HG02678 (cell line): ENCODE results near the gene ANKS1A.

ENCODE experiments used
- ATAC-seq: cut with Tn5 transposase; IDR thresholded peaks from one replicate; pipeline ENCODE4 v1.9.1; 2021; ENCODE audit warnings: mild to moderate bottlenecking, moderate library complexity; ENCODE audit not compliant: unreplicated experiment

The ANKS1A gene

DNA sequence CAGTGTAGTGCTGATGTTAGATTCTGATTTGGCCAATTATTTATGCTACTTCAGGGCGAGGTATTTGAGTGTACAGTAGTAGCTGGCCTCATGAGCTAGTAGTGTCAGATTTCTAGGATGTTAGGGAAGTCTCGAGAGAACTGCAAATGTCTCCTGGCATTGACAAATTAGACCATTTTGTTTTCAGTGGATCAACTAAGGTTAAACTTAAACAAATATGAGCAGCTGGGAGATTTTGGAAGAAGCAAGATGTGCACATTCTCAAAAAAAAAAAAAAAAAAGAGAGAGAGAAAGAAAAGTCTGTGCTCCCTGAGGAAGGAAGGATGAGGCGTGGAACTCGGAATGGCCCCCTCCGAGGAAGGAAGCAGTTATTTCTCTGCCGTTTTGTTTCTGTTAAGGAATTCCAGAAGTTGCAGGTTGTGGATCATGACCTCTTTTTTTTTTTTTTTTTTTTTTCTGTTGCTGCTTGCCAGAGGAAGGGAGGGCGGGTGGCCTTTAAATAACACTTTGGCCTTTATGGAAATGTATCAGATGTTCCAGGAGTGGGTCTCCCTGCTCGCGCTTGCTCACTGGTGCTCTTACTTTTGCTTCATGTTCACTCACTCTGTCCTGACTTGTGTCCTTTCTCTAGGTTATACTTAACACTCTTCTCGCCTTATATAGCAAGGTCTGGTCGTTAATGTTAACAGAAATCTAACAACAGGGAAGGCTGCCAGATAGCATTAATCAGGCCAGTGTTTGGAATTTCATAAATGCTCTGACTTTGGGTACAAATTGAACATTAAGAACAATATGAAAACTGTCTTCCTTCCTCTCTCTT, 127.7 kb downstream of the ANKS1A start:
- ATAC-seq, result no peak

DNA sequence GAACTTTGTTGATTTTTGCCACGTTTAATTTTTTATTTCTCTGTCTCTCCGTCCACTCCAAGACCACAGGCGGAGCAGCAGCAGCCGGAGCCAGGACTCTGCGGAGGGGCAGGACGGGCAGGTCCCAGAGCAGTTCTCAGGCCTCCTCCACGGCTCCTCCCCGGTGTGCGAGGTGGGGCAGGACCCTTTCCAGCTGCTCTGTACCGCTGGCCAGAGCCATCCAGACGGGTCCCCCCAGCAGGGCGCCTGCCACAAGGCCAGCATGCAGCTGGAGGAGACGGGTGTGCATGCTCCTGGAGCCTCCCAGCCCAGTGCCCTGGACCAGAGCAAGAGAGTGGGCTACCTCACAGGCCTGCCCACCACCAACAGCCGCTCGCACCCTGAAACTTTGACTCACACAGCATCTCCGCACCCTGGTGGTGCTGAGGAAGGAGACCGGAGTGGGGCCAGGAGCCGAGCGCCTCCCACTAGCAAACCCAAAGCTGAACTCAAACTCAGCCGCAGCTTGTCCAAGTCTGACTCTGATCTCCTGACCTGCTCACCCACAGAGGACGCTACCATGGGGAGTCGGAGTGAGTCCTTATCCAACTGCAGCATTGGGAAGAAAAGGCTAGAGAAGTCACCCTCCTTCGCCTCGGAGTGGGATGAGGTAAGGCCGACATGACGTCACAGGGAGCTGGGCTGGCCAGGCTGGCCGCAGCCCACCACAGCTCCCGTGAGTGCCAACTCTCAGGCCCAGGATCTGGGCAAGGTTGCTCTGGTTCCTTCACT, 128.5 kb downstream of the ANKS1A start:
- no peak for ATAC-seq

- ATAC-seq, result no peak
Measured at GRCh38 chr6:35018182-35018519, 129.1 kb downstream of the ANKS1A start.

DNA sequence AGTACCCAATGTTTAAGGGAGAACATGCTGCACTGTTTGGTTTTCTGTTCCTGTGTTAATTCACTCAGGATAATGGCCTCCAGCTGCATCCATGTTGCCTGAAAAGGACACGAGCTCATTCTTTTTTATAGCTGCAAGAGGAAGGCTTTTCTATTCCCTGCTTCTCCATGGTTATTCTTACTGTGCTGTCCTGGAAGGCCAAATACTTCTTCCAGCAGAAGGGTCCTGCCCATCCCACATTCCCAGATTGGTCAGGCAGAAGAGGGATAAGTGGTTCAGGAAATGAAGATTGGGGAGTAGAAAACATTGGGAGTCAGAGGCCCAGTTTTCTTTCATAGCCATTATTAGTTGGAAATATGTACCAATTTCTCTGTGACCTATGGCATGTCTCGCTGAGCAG, 129.7 kb downstream of the ANKS1A start:
- no peak for ATAC-seq

- ATAC-seq, result no peak
Measured at GRCh38 chr6:35019171-35019570, 130.1 kb downstream of the ANKS1A start.

GRCh38 chr6:35019831-35020230, 130.8 kb downstream of the ANKS1A start:
- no peak for ATAC-seq

DNA sequence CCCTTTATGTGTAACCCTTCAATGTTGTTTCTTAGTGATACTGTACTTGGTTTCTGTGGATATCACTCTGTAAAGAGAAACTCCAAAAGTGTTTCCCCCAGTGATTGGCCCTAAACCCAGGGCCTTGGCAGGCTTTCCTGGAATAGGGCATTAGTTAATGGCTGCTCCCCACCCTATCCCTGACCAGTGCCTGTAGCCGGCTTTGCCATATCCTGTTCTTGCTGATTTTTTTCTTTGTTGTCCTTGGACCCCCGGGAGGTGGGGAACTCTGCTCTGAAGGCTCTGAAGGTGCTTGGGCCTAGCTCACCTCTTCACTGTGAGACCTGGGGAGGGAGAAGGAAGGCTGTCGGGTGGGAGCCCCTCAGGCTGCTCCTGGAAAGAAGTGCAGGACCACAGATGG, 131.9 kb downstream of the ANKS1A start:
- no peak for ATAC-seq

DNA sequence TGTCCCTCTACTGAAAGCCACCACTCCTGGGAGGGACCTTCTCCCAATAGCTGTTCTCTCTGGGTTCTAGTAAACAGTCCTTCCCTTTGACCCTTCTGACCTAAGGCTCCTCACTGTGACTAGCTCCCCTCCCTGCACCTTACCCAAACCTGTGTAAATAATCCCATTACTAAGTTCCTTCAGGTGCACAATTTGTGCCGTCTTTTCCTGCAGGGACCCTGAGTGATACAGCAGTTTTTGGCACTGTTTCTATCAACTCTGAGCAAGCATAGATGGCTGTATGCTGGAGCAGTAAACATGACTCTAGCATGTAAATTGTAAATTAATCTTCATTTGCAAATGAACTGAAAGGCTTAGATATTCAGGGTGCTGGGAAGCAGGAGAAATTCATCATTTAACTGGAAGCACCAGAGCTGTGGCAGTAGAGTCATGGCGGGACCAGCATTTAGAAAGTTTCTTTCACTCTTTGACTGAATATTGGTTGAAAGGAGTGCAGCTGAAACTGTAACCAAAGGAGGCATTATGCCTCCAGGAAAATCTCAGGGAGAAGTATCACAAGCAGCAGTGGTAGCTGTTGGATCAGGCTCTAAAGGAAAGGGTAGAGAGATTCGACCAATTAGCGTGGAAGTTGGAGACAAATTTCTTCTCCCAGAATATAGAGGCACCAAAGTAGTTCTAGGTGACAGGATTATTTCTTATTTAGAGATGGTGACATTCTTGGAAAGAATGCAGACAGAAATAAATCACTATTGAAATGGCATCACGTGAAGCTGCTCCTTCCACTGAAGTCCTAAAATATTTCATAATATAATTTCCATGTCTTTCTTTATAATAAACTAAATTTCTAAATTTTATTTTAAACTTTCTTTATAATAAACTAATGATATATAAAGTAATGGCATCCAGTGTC, 134.3 kb downstream of the ANKS1A start:
- ATAC-seq, result no peak

DNA sequence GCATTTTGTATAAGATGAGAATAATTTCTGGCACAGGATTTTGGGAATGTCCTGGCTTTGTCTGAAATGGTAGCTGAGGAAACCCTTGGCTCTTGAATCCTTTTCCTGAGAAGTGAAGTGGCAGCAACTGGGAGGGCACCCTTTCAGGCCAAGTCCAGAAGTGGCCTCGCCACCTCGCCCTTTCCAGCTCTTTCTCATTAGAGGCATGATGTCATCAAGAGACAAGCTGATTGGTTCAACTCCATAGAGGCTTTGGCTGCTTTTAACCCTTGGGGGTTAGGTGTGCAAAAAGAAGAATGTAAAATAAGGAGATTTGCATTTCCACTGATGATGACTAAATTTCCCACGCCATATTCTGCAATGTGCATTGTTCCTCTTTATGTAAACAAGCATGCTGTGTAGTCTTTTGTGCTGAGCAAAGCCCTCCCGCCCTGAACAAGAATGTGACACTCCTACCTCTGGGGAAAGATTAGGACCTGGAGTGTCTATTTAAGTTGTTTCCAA, 135.5 kb downstream of the ANKS1A start:
- no peak for ATAC-seq

- no peak for ATAC-seq
Measured at GRCh38 chr6:35025232-35026188, 136.5 kb downstream of the ANKS1A start.

GRCh38 chr6:35026434-35027222, 137.6 kb downstream of the ANKS1A start:
- no peak for ATAC-seq

DNA sequence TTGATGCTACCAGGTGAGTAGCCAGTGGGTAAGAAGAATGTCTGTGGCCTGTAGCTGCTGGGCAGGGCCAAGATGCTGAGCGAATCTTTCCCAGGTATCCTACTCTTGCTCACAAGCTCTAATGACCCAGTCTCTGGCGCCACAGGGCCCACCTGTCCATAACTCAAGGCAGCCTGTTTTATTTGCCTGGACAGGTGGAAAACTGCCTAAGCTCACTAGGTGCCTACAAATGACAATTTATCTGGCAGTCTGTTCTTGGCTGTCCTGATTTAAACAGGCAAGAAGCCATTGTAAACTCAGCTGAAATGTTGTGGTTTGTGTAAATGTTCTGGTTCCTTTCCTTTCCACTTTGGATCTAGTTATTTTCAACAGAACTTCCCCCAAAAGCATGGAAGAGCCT, 138.8 kb downstream of the ANKS1A start:
- no peak for ATAC-seq

- ATAC-seq, result no peak
Measured at GRCh38 chr6:35028781-35029769, 140.0 kb downstream of the ANKS1A start.

- no peak for ATAC-seq
Measured at GRCh38 chr6:35030099-35030498, 141.0 kb downstream of the ANKS1A start.

DNA sequence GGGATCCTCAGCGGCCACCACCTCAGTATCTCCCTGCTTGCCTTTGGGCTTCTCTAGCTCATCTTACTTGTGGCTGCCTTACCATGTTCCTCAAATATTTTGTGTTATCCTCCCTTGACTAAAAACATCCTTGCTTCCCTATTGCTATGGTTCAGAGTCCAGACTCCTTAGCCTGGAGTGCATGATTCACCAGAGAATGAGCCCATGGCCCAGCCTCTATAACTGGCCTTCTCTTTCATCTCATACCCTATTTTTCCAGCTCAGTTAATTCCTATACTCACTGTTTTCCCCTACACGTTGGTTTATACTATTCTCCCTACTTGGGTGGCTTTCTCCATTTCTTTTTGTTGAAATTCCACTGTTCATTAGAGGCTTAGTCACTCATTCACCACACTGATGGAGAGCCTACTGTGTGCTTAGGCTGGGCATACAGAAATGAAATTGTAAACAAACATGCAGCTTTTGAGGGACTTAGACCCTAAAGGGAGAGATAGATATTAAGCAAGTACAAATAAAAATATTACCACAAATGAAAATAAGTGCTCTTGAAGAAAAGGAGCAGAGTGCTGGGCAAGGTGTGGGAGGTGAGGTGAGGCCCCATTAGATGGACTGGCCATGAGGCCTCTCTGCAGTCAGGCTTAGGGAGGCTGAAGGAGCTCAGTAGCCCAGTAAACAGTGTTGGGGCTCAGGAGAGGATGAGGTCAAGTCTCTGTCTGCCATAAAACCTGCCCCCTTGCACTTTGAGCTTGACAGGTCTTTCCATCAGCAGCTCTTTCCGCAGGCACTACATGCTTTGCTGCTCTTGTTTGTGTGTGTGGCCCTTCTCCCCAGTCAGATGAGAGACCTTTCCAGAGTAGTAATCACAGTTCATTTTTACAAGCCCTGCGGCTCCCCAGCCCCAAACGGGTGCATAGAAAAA, 142.8 kb downstream of the ANKS1A start:
- no peak for ATAC-seq

DNA sequence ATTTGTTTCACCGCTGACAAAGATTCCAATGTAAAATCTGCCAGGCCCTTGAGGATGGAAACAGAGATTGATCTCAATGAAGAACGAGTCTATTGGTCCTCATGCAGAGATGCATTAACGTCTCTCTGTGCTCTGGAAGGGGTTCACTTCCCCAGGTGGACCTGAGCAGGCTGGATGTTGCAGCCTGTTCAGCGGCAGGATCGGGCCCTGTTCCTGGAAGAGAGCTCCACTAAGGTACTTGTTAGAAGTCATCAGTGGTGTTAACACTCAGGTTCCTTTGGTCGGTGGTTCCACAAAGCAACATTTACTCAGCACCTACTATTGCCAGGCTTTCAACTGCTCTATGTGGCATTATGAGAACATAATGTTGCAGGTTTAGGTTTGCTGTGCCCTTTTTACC, 144.6 kb downstream of the ANKS1A start:
- ATAC-seq, result no peak
